HepG2 (cell line): ENCODE results near the gene CMTM4. TPM values are rescaled to one million over a fixed set of nuclear protein-coding genes. Genes with fewer than 3 reads are reported as not detected.

Source experiments
- AGO2 ChIP-seq: fragments of 200-400 bp; formaldehyde crosslinking; optimal IDR thresholded peaks from 2 replicates; pipeline ENCODE3; 2017; ENCODE audit warnings: mild to moderate bottlenecking, low read depth, low read length, moderate library complexity
- CEBPB ChIP-seq: IDR thresholded peaks from 2 replicates; pipeline ENCODE4 v1.6.1; 2011; ENCODE audit warnings: low read depth, low read length, improper control_type of control experiment, borderline replicate concordance
- FLYWCH1 ChIP-seq: sonication (generic); formaldehyde crosslinking; IDR thresholded peaks from 2 replicates; pipeline ENCODE4 v1.8.1; 2023; ENCODE audit warnings: mild to moderate bottlenecking, missing genetic modification reagents
- HNF4A ChIP-seq: sonication (generic); formaldehyde crosslinking; IDR thresholded peaks from 2 replicates; pipeline ENCODE4 v1.4.0; 2020; ENCODE audit warnings: missing genetic modification reagents
- MAFF ChIP-seq: IDR thresholded peaks from 2 replicates; pipeline ENCODE4 v1.6.1; 2011; ENCODE audit warnings: low read depth, low read length, improper control_type of control experiment
- NONO ChIP-seq, 2 experiments: fragments of 450-650 bp in 1 of 2; sonication (generic) in 1 of 2; formaldehyde crosslinking in 1 of 2; IDR thresholded peaks in 1 of 2; conservative IDR thresholded peaks in 1 of 2; 2 replicates each; pipeline versions ENCODE4 v1.6.1 to v1.8.0; 2017 to 2022; ENCODE audit warnings: mild to moderate bottlenecking in 1 of 2, missing genetic modification reagents in 1 of 2, moderate library complexity in 1 of 2
- POLR2AphosphoS2 ChIP-seq: IDR thresholded peaks from 2 replicates; pipeline ENCODE4 v1.6.1; 2011; ENCODE audit warnings: low read depth, low read length, improper control_type of control experiment
- RBAK ChIP-seq: sonication (generic); formaldehyde crosslinking; IDR thresholded peaks from 2 replicates; pipeline ENCODE4 v1.5.1; 2020; ENCODE audit warnings: mild to moderate bottlenecking, missing genetic modification reagents
- SALL1 ChIP-seq: sonication (generic); formaldehyde crosslinking; IDR thresholded peaks from 2 replicates; pipeline ENCODE4 v1.8.0; 2022; ENCODE audit warnings: mild to moderate bottlenecking, missing genetic modification reagents
- SALL2 ChIP-seq: sonication (generic); formaldehyde crosslinking; IDR thresholded peaks from 2 replicates; pipeline ENCODE4 v1.8.1; 2023; ENCODE audit warnings: mild to moderate bottlenecking, missing genetic modification reagents, inconsistent platforms
- SNAI1 ChIP-seq: sonication (generic); formaldehyde crosslinking; IDR thresholded peaks from 2 replicates; pipeline ENCODE4 v1.5.0; 2020; ENCODE audit warnings: mild to moderate bottlenecking, missing genetic modification reagents, borderline replicate concordance
- TEAD3 ChIP-seq: optimal IDR thresholded peaks from 2 replicates; pipeline ENCODE3; 2016; ENCODE audit warnings: borderline replicate concordance
- ZBTB20 ChIP-seq: sonication (generic); formaldehyde crosslinking; IDR thresholded peaks from 2 replicates; pipeline ENCODE4 v1.8.1; 2023; ENCODE audit warnings: missing genetic modification reagents, low read depth, mild to moderate bottlenecking, borderline replicate concordance
- ZNF143 ChIP-seq: sonication (generic); formaldehyde crosslinking; IDR thresholded peaks from 2 replicates; pipeline ENCODE4 v1.4.0; 2020; ENCODE audit warnings: missing genetic modification reagents
- ZNF205 ChIP-seq: IDR thresholded peaks from 2 replicates; pipeline ENCODE4 v1.6.1; 2018; ENCODE audit warnings: missing biosample characterization, missing genetic modification reagents
- ZNF354B ChIP-seq: sonication (generic); formaldehyde crosslinking; IDR thresholded peaks from 2 replicates; pipeline ENCODE4 v1.8.0; 2022; ENCODE audit warnings: mild to moderate bottlenecking, missing genetic modification reagents
- ZNF460 ChIP-seq: sonication (generic); formaldehyde crosslinking; IDR thresholded peaks from 2 replicates; pipeline ENCODE4 v1.5.1; 2020; ENCODE audit warnings: missing genetic modification reagents, mild to moderate bottlenecking, borderline replicate concordance
- ZNF605 ChIP-seq: sonication (generic); formaldehyde crosslinking; IDR thresholded peaks from 2 replicates; pipeline ENCODE4 v1.8.0; 2022; ENCODE audit warnings: mild to moderate bottlenecking, missing genetic modification reagents
- ZNF614 ChIP-seq: IDR thresholded peaks from 2 replicates; pipeline ENCODE4 v1.6.1; 2018; ENCODE audit warnings: missing biosample characterization, missing genetic modification reagents, inconsistent platforms, borderline replicate concordance
- ZNF713 ChIP-seq: sonication (generic); formaldehyde crosslinking; IDR thresholded peaks from 2 replicates; pipeline ENCODE4 v1.4.0; 2020; ENCODE audit warnings: mild to moderate bottlenecking, missing genetic modification reagents
- polyA plus RNA-seq, 8 experiments: library from polyadenylated mRNA; depleted of rRNA in 3 of 8; stranded (reverse) in 7 of 8; unstranded in 1 of 8; fragments of >200 nt; fragmentation: Illumina TruSeq in 4 of 8; extraction: Trizol in 4 of 8; gene quantifications; 2 replicates each; pipeline versions ENCODE4 v1.2.1 to v1.2.3, GENCODE V29; 2011 to 2016; ENCODE audit warnings: low read depth in 4 of 8, missing spikeins in 1 of 8, mixed read lengths in 1 of 8; ENCODE audit not compliant: insufficient read depth in 1 of 8
- total RNA-seq, 5 experiments: library from RNA; depleted of rRNA; stranded (reverse); fragments of >200 nt; fragmentation: Illumina TruSeq; extraction: Trizol; gene quantifications; 2 replicates each; pipeline ENCODE4 v1.2.3, GENCODE V29; 2016; ENCODE audit warnings: low read depth in 1 of 5
- TF ChIP-seq, protein P1 (sequence below): IDR thresholded peaks from 2 replicates; pipeline ENCODE4 v1.6.1; 2016
- TF ChIP-seq, protein P2 (sequence below): IDR thresholded peaks from 2 replicates; pipeline ENCODE4 v1.6.1; 2016; ENCODE audit warnings: missing genetic modification reagents, missing compliant biosample characterization
- TF ChIP-seq, protein P3 (sequence below): sonication (generic); formaldehyde crosslinking; IDR thresholded peaks from 2 replicates; pipeline ENCODE4 v1.5.0; 2020; ENCODE audit warnings: mild to moderate bottlenecking, missing genetic modification reagents
- TF ChIP-seq, protein P4 (sequence below): IDR thresholded peaks from 2 replicates; pipeline ENCODE4 v1.4.0; 2020; ENCODE audit warnings: mild to moderate bottlenecking, missing genetic modification reagents

The CMTM4 gene
- total and polyA plus RNA-seq, 2 of the 13 experiments (the other 11 are each of a cell fraction or from before 2014, with no cell fraction given): 32.0 to 36.3 TPM

DNA sequence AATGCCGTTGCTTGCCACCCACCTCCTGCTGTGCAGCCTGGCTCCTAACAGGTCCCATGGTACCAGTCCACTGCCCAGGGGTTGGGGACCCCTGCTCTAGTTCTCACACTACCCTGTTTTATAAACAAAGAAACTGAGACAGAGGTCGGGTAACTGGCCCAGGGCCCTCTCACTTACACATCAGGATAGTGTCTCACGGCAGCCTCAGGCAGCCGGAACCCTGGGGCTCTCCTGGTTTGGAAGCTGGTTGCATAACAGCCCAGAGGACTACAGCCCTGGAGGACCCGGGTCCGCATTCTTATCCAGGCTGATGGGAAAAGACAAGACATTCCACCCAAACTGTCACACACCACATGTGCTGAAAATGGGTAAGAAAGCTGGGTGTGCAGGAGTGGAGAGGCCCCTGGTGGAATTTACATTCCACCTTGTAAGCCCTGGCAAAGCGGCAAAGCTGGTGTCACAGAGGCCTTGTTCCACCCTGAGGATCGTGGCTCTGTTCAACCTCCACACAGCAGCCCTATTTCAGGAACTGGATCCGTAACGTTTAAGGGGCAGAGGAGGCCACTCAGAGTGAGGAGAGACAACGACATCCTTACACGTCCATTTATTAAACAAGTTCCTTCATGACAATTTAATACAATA, 82.3 kb downstream of the CMTM4 start (continued):
- TF ChIP-seq SALL2 (no peak), NONO (IDR thresholded peaks at IDR 0.05) (no peak), NONO (CRISPR knock-in tag; conservative IDR thresholded peaks at IDR 0.05) (peak; percentile 20; the same call in 1 of the 2 replicates), ZNF605 (no peak), MAFF (no peak), SNAI1 (CRISPR knock-in tag) (no peak), FLYWCH1 (CRISPR knock-in tag) (no peak), RBAK (no peak), CEBPB (peak; percentile 45; the same call in 1 of the 2 replicates), POLR2AphosphoS2 (no peak), ZNF614 (CRISPR knock-in tag) (no peak), ZNF143 (CRISPR knock-in tag) (no peak), ZNF713 (no peak), ZNF354B (CRISPR knock-in tag) (no peak), ZNF460 (CRISPR knock-in tag) (no peak), ZNF205 (0 out of 2 replicates have a peak, but pooled peaks have one; percentile 35), HNF4A (CRISPR knock-in tag) (peak; percentile 52), ZBTB20 (0 out of 2 replicates have a peak, but pooled peaks have one; percentile 54), AGO2 (peak; percentile 10), SALL1 (0 out of 2 replicates have a peak, but pooled peaks have one; percentile 36), TEAD3 (CRISPR knock-in tag) (peak; percentile 36)
- TF ChIP-seq, protein P1, sequence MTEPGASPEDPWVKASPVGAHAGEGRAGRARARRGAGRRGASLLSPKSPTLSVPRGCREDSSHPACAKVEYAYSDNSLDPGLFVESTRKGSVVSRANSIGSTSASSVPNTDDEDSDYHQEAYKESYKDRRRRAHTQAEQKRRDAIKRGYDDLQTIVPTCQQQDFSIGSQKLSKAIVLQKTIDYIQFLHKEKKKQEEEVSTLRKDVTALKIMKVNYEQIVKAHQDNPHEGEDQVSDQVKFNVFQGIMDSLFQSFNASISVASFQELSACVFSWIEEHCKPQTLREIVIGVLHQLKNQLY (CRISPR knock-in tag): no peak
- TF ChIP-seq, protein P2, sequence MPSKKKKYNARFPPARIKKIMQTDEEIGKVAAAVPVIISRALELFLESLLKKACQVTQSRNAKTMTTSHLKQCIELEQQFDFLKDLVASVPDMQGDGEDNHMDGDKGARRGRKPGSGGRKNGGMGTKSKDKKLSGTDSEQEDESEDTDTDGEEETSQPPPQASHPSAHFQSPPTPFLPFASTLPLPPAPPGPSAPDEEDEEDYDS (CRISPR knock-in tag): no peak
- TF ChIP-seq, protein P3, sequence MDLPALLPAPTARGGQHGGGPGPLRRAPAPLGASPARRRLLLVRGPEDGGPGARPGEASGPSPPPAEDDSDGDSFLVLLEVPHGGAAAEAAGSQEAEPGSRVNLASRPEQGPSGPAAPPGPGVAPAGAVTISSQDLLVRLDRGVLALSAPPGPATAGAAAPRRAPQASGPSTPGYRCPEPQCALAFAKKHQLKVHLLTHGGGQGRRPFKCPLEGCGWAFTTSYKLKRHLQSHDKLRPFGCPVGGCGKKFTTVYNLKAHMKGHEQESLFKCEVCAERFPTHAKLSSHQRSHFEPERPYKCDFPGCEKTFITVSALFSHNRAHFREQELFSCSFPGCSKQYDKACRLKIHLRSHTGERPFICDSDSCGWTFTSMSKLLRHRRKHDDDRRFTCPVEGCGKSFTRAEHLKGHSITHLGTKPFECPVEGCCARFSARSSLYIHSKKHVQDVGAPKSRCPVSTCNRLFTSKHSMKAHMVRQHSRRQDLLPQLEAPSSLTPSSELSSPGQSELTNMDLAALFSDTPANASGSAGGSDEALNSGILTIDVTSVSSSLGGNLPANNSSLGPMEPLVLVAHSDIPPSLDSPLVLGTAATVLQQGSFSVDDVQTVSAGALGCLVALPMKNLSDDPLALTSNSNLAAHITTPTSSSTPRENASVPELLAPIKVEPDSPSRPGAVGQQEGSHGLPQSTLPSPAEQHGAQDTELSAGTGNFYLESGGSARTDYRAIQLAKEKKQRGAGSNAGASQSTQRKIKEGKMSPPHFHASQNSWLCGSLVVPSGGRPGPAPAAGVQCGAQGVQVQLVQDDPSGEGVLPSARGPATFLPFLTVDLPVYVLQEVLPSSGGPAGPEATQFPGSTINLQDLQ (CRISPR knock-in tag): no peak
- TF ChIP-seq, protein P4, sequence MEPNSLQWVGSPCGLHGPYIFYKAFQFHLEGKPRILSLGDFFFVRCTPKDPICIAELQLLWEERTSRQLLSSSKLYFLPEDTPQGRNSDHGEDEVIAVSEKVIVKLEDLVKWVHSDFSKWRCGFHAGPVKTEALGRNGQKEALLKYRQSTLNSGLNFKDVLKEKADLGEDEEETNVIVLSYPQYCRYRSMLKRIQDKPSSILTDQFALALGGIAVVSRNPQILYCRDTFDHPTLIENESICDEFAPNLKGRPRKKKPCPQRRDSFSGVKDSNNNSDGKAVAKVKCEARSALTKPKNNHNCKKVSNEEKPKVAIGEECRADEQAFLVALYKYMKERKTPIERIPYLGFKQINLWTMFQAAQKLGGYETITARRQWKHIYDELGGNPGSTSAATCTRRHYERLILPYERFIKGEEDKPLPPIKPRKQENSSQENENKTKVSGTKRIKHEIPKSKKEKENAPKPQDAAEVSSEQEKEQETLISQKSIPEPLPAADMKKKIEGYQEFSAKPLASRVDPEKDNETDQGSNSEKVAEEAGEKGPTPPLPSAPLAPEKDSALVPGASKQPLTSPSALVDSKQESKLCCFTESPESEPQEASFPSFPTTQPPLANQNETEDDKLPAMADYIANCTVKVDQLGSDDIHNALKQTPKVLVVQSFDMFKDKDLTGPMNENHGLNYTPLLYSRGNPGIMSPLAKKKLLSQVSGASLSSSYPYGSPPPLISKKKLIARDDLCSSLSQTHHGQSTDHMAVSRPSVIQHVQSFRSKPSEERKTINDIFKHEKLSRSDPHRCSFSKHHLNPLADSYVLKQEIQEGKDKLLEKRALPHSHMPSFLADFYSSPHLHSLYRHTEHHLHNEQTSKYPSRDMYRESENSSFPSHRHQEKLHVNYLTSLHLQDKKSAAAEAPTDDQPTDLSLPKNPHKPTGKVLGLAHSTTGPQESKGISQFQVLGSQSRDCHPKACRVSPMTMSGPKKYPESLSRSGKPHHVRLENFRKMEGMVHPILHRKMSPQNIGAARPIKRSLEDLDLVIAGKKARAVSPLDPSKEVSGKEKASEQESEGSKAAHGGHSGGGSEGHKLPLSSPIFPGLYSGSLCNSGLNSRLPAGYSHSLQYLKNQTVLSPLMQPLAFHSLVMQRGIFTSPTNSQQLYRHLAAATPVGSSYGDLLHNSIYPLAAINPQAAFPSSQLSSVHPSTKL: 0 out of 2 replicates have a peak, but pooled peaks have one; percentile 17
